ENCODE data around the gene MTA2. TPM values are rescaled to one million over a fixed set of nuclear protein-coding genes. Genes with fewer than 3 reads are reported as not detected.

MTA2 gene
- total RNA-seq, 6 experiments from 2014 or later: 89.6 to 106 (median 95.8) TPM

- DNase-seq: no peak
- H3K27ac Mint-ChIP-seq: peak overlapping the region; percentile 89
- H3K27me3 Mint-ChIP-seq (ENCODE audit: insufficient read depth): peaks cover 15% of the 10 kb centered on the region
- no peak for TF ChIP-seq CTCF (IDR thresholded peaks at IDR 0.05)
- peaks cover 49% of the 10 kb centered on the region for H3K36me3 Mint-ChIP-seq (ENCODE audit: low read depth)
- H3K4me3 Mint-ChIP-seq: peak overlapping the region; percentile 96
- H3K4me1 Mint-ChIP-seq (ENCODE audit: low read depth): peaks cover 40% of the 10 kb centered on the region
- no peaks in the 10 kb centered on the region for H3K9me3 Mint-ChIP-seq
Measured at GRCh38 chr11:62601122-62601371, 618 bp downstream of the MTA2 start.

DNA sequence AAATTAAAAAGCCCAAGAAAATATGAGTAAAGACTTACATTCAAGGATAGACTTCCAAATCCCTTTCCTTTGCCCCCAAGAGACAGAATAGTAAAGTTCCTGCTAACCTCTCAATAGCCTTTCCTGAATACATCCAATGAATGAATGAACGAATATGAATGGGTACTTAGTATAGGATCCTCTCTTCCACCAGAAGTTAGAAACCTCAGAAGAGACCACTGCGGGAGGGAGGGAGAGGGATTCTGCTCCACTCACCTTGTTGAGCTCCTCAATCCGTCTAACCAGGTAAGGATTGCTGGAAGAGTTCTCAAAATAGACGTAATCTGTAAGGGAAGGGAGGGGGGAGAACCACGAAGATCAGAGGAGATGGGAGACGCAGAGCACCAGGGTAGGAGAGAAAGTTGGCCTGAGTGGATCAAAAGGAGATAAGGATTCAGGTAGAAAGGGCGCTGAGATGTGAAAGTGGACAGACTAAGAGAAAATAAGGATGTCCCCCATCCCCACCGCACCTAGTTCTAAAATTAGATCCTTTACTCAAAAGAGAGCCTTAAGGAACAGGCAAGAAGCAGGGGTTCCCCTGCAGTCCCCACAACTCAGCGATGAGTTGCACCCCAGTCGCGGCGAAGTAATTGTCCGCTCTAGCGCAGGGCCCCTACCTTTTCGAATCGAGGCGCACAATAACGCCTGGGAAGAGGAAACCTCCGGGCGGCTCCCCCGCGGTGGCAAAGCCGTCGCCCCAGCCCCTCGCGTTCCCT, 1.1 kb downstream of the MTA2 start:
- Mint-ChIP-seq H3K4me1 (ENCODE audit: low read depth) (peaks cover 40% of the 10 kb centered on the region), H3K4me3 (peak overlapping the region; percentile 96), H3K36me3 (ENCODE audit: low read depth) (peaks cover 50% of the 10 kb centered on the region), H3K27me3 (ENCODE audit: insufficient read depth) (peaks cover 15% of the 10 kb centered on the region), H3K9me3 (no peaks in the 10 kb centered on the region), H3K27ac (peak overlapping the region; percentile 89)
- TF ChIP-seq CTCF (IDR thresholded peaks at IDR 0.05): no peak
- DNase-seq: no peak

DNA sequence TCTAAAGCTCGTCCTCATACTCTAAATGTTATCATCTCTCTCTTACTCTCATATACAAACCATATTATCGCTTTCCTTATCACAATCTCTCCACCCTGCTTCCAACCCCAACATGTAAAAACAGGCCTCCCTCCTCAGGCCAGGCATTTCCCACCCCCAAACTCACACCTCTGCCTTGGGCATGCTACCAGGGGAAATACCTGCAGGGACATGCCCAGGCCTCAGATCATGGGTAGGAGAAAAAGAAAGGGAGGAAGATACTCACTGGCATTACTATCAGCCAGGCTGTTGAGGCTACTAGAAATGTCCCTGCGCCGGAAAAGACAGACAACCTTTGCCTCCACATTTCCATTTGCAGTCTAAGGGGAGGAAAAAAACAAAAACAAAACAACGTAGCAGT, 1.8 kb downstream of the MTA2 start:
- H3K9me3 Mint-ChIP-seq: no peaks in the 10 kb centered on the region
- DNase-seq: no peak
- no peak for TF ChIP-seq CTCF (IDR thresholded peaks at IDR 0.05)
- peaks cover 57% of the 10 kb centered on the region for H3K36me3 Mint-ChIP-seq (ENCODE audit: low read depth)
- peaks cover 40% of the 10 kb centered on the region for H3K4me1 Mint-ChIP-seq (ENCODE audit: low read depth)
- peaks cover 15% of the 10 kb centered on the region for H3K27me3 Mint-ChIP-seq (ENCODE audit: insufficient read depth)
- H3K4me3 Mint-ChIP-seq: peak overlapping the region; percentile 96
- peak overlapping the region; percentile 89 for H3K27ac Mint-ChIP-seq

GRCh38 chr11:62599069-62599696, 2.5 kb downstream of the MTA2 start:
- Mint-ChIP-seq H3K27ac (peak overlapping the region; percentile 89), H3K9me3 (no peaks in the 10 kb centered on the region), H3K36me3 (ENCODE audit: low read depth) (peaks cover 64% of the 10 kb centered on the region), H3K27me3 (ENCODE audit: insufficient read depth) (peaks cover 15% of the 10 kb centered on the region), H3K4me1 (ENCODE audit: low read depth) (peaks cover 40% of the 10 kb centered on the region), H3K4me3 (peak overlapping the region; percentile 96)
- no peak for TF ChIP-seq CTCF (IDR thresholded peaks at IDR 0.05)
- peak; percentile 96 for DNase-seq

- Mint-ChIP-seq H3K4me3 (no peak overlapping the region), H3K4me1 (ENCODE audit: low read depth) (peaks cover 51% of the 10 kb centered on the region), H3K9me3 (no peaks in the 10 kb centered on the region), H3K36me3 (ENCODE audit: low read depth) (peaks cover 57% of the 10 kb centered on the region), H3K27me3 (ENCODE audit: insufficient read depth) (peaks cover 19% of the 10 kb centered on the region), H3K27ac (no peak overlapping the region)
- DNase-seq: no peak
- no peak for TF ChIP-seq CTCF (IDR thresholded peaks at IDR 0.05)
Measured at GRCh38 chr11:62595124-62595523, 6.5 kb downstream of the MTA2 start.
